Measurements from ENCODE around the gene RAD23B.
"Not testable (repeated sequence)": the region's sequence is repeated elsewhere in the genome, so short reads cannot be mapped to it uniquely, and the experiment has no call there.

Gene RAD23B
- total RNA-seq = 86.7 to 170 (median 112) reads per million in 4 donors

- peak; percentile 97 to 98 (median 97) for DNase-seq
Measured at GRCh38 chr9:107282759-107283622, at the start of gene RAD23B. Gene RAD23B (plus strand): TSS chr9:107283279. CDS start chr9:107283630, 351 bp downstream.

GRCh38 chr9:107235765-107236442 lies 47.2 kb upstream of the RAD23B start:
- DNase-seq = no peak

GRCh38 chr9:107237873-107238272 lies 45.2 kb upstream of the RAD23B start:
- DNase-seq = peak in 1 of 5 donors; percentile 20

- no peak for DNase-seq
Measured at GRCh38 chr9:107239474-107239873, 43.6 kb upstream of the RAD23B start.

- no peak for DNase-seq
Measured at GRCh38 chr9:107240260-107240659, 42.8 kb upstream of the RAD23B start.

GRCh38 chr9:107242073-107243030 lies 40.7 kb upstream of the RAD23B start:
- no peak for DNase-seq

- peak in 1 of 5 donors; percentile 44 for DNase-seq
Measured at GRCh38 chr9:107243742-107244141, 39.3 kb upstream of the RAD23B start.

GRCh38 chr9:107246259-107247254 lies 36.5 kb upstream of the RAD23B start:
- peak in 1 of 5 donors; percentile 18 for DNase-seq

- no peak for DNase-seq
Measured at GRCh38 chr9:107248714-107249113, 34.4 kb upstream of the RAD23B start.

GRCh38 chr9:107249131-107249533 lies 33.9 kb upstream of the RAD23B start:
- DNase-seq = no peak

GRCh38 chr9:107249665-107250285 lies 33.3 kb upstream of the RAD23B start:
- DNase-seq = no peak

- no peak for DNase-seq
Measured at GRCh38 chr9:107251756-107252322, 31.2 kb upstream of the RAD23B start.

GRCh38 chr9:107258919-107259318 lies 24.2 kb upstream of the RAD23B start:
- no peak for DNase-seq

GRCh38 chr9:107259751-107260313 lies 23.2 kb upstream of the RAD23B start:
- not testable (repeated sequence) for DNase-seq

GRCh38 chr9:107260437-107261081 lies 22.5 kb upstream of the RAD23B start:
- no peak for DNase-seq

- DNase-seq = no peak
Measured at GRCh38 chr9:107261106-107261505, 22.0 kb upstream of the RAD23B start.

- DNase-seq = no peak
Measured at GRCh38 chr9:107263289-107263688, 19.8 kb upstream of the RAD23B start.

- no peak for DNase-seq
Measured at GRCh38 chr9:107266624-107267368, 16.3 kb upstream of the RAD23B start.

GRCh38 chr9:107268560-107268959 lies 14.5 kb upstream of the RAD23B start:
- no peak for DNase-seq

All from T-helper 1 cell (primary cell).